NCI-H345 treated with DMSO at 0.1 percent for 48 hours (cell line): ENCODE measurements around the gene CNTNAP2.
"Not testable (repeated sequence)": the region's sequence is repeated elsewhere in the genome, so short reads cannot be mapped to it uniquely, and the experiment has no call there.

Experiments used
- DNase-seq: peaks from one replicate; lab custom pipeline; 2025; ENCODE audit not compliant: unreplicated experiment; lab: John Stamatoyannopoulos, UW

The CNTNAP2 gene

GRCh38 chr7:147593271-147594057 is 1476.9 kb downstream of the CNTNAP2 start:
- DNase-seq = no peak

GRCh38 chr7:147595042-147595441 is 1478.4 kb downstream of the CNTNAP2 start:
- no peak for DNase-seq

GRCh38 chr7:147598687-147599086 is 1482.1 kb downstream of the CNTNAP2 start:
- DNase-seq = not testable (repeated sequence)

- DNase-seq = no peak
These were observed 1488.7 kb downstream of the CNTNAP2 start for GRCh38 chr7:147605323-147605722.

GRCh38 chr7:147607157-147607800 is 1490.7 kb downstream of the CNTNAP2 start:
- DNase-seq = no peak

- DNase-seq = no peak
These were observed 1494.8 kb downstream of the CNTNAP2 start for GRCh38 chr7:147611431-147611830.

GRCh38 chr7:147635288-147635687 is 1518.7 kb downstream of the CNTNAP2 start:
- no peak for DNase-seq

- DNase-seq = no peak
These were observed 1520.0 kb downstream of the CNTNAP2 start for GRCh38 chr7:147636553-147636952.

- DNase-seq = no peak
These were observed 1522.0 kb downstream of the CNTNAP2 start for GRCh38 chr7:147638566-147638965.

GRCh38 chr7:147639037-147639436 is 1522.4 kb downstream of the CNTNAP2 start:
- no peak for DNase-seq

GRCh38 chr7:147639751-147640150 is 1523.2 kb downstream of the CNTNAP2 start:
- DNase-seq = no peak

GRCh38 chr7:147640821-147641220 is 1524.2 kb downstream of the CNTNAP2 start:
- no peak for DNase-seq

GRCh38 chr7:147646568-147646967 is 1530.0 kb downstream of the CNTNAP2 start:
- no peak for DNase-seq

- DNase-seq = no peak
These were observed 1534.4 kb downstream of the CNTNAP2 start for GRCh38 chr7:147650991-147651390.

GRCh38 chr7:147651601-147652000 is 1535.0 kb downstream of the CNTNAP2 start:
- DNase-seq = no peak

GRCh38 chr7:147653456-147653855 is 1536.9 kb downstream of the CNTNAP2 start:
- no peak for DNase-seq

GRCh38 chr7:147658392-147658967 is 1541.9 kb downstream of the CNTNAP2 start:
- DNase-seq = no peak

- no peak for DNase-seq
These were observed 1542.7 kb downstream of the CNTNAP2 start for GRCh38 chr7:147659036-147659995.

- DNase-seq = no peak
These were observed 1547.9 kb downstream of the CNTNAP2 start for GRCh38 chr7:147664541-147664940.

GRCh38 chr7:147670759-147671158 is 1554.2 kb downstream of the CNTNAP2 start:
- no peak for DNase-seq

- DNase-seq = no peak
These were observed 1558.1 kb downstream of the CNTNAP2 start for GRCh38 chr7:147674705-147675104.
